NCI-H2196 (cell line): ENCODE data around the gene ZNF22.

Source experiments
- DNase-seq: peaks from one replicate; lab custom pipeline; 2025; ENCODE audit not compliant: unreplicated experiment; lab: John Stamatoyannopoulos, UW

Gene ZNF22

GRCh38 chr10:44975431-44976331, 25.0 kb upstream of the ZNF22 start:
- DNase-seq: no peak

GRCh38 chr10:44976352-44977198, 24.1 kb upstream of the ZNF22 start:
- no peak for DNase-seq

- no peak for DNase-seq
These were observed 23.2 kb upstream of the ZNF22 start for GRCh38 chr10:44977287-44978212.

- DNase-seq: no peak
These were observed 22.5 kb upstream of the ZNF22 start for GRCh38 chr10:44978213-44978569.

- DNase-seq: peak; percentile 79
These were observed 22.0 kb upstream of the ZNF22 start, which contains the start of gene DEPP1 for GRCh38 chr10:44978570-44979280. Gene DEPP1, minus strand, starts transcription at chr10:44978809. Its CDS starts 779 bp downstream, at chr10:44978030.

- DNase-seq: no peak
These were observed 21.2 kb upstream of the ZNF22 start for GRCh38 chr10:44979281-44980191.

GRCh38 chr10:44980309-44981171, 20.2 kb upstream of the ZNF22 start:
- DNase-seq: no peak

GRCh38 chr10:44981172-44982113, 19.3 kb upstream of the ZNF22 start:
- peak; percentile 23 for DNase-seq

- no peak for DNase-seq
These were observed 18.6 kb upstream of the ZNF22 start for GRCh38 chr10:44982114-44982460.

GRCh38 chr10:44982496-44982895, 18.2 kb upstream of the ZNF22 start:
- no peak for DNase-seq

- DNase-seq: no peak
These were observed 17.4 kb upstream of the ZNF22 start for GRCh38 chr10:44983066-44983894.

- DNase-seq: no peak
These were observed 16.8 kb upstream of the ZNF22 start for GRCh38 chr10:44983895-44984278.

- DNase-seq: no peak
These were observed 16.0 kb upstream of the ZNF22 start for GRCh38 chr10:44984671-44985101.

- no peak for DNase-seq
These were observed 15.5 kb upstream of the ZNF22 start for GRCh38 chr10:44985175-44985681.

GRCh38 chr10:44986179-44986578, 14.5 kb upstream of the ZNF22 start:
- no peak for DNase-seq

- no peak for DNase-seq
These were observed 14.1 kb upstream of the ZNF22 start for GRCh38 chr10:44986670-44987069.
